NCI-H460 (cell line): ENCODE results near the gene SPECC1L. TPM values are rescaled to one million over a fixed set of nuclear protein-coding genes. Genes with fewer than 3 reads are reported as not detected.
"Not testable (repeated sequence)": the region's sequence is repeated elsewhere in the genome, so short reads cannot be mapped to it uniquely, and the experiment has no call there.

ENCODE experiments used
- DNase-seq: peaks from one replicate; pipeline ENCODE4 v3.0.0-alpha.2; 2016; ENCODE audit warnings: low read depth; ENCODE audit errors: extremely low read depth
- polyA plus RNA-seq: library from polyadenylated mRNA; depleted of rRNA; stranded (reverse); fragments of >200 nt; gene quantifications from 2 replicates; pipeline ENCODE4 v1.2.3, GENCODE V29; 2014; cell fraction: nucleus; rRNA removed
- total RNA-seq: library from RNA; depleted of rRNA; stranded (reverse); fragments of >200 nt; shearing (Covaris generic); gene quantifications from 2 replicates; pipeline ENCODE4 v1.2.3, GENCODE V29; 2014; rRNA removed

The SPECC1L gene, protein sequence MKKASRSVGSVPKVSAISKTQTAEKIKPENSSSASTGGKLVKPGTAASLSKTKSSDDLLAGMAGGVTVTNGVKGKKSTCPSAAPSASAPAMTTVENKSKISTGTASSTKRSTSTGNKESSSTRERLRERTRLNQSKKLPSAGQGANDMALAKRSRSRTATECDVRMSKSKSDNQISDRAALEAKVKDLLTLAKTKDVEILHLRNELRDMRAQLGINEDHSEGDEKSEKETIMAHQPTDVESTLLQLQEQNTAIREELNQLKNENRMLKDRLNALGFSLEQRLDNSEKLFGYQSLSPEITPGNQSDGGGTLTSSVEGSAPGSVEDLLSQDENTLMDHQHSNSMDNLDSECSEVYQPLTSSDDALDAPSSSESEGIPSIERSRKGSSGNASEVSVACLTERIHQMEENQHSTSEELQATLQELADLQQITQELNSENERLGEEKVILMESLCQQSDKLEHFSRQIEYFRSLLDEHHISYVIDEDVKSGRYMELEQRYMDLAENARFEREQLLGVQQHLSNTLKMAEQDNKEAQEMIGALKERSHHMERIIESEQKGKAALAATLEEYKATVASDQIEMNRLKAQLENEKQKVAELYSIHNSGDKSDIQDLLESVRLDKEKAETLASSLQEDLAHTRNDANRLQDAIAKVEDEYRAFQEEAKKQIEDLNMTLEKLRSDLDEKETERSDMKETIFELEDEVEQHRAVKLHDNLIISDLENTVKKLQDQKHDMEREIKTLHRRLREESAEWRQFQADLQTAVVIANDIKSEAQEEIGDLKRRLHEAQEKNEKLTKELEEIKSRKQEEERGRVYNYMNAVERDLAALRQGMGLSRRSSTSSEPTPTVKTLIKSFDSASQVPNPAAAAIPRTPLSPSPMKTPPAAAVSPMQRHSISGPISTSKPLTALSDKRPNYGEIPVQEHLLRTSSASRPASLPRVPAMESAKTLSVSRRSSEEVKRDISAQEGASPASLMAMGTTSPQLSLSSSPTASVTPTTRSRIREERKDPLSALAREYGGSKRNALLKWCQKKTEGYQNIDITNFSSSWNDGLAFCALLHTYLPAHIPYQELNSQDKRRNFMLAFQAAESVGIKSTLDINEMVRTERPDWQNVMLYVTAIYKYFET
- 16.3 and 18.3 TPM in 2 replicates for total RNA-seq
- polyA plus RNA-seq = 11.9 and 18.2 TPM in 2 replicates

DNA sequence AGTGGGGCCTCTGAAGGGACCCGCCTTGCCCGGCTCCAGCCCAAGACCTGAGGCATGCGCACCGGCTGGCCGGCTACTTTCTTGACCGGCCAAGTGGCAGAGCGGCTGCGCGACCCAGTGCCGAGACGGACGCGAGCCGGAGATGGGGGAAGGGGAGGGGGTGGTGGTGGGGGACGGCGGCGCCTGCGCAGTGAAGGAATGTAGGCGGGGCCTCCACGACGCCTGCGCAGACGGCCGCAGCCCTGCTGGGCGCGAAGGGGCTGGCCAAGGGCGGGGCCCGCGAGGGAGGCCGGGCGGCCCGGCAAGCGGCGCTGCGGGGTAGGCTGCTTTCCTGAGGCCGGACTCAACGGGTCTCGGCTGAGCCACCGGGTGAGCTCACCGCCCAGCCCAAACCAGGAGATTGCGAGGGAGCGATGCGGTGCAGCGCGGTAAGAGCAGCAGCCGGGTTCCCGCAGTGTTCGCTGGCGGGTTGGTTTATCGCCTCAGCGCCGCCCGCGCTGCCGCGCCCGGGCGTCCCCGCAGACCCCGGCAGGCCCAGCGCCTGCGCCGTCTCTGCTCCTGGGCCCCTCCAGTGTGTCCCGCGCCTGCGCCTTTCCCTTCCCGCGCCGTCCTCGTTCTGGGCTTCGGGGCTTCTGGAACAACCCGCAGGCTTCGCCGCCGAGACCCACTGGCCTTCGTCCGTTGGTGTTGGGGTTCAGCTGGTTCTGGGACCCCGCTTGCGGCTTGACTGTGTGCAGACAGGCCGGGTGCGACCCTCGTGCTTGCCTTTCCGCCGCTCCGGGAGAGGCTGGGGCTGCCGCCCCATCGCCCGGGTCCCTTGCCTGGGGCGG is at the start of gene SPECC1L:
SPECC1L (plus strand) TSS at position 276 of the 830 bp plus-strand sequence. CDS start 31,401 bp downstream, outside the sequence.
- DNase-seq = peak; percentile 83

DNA sequence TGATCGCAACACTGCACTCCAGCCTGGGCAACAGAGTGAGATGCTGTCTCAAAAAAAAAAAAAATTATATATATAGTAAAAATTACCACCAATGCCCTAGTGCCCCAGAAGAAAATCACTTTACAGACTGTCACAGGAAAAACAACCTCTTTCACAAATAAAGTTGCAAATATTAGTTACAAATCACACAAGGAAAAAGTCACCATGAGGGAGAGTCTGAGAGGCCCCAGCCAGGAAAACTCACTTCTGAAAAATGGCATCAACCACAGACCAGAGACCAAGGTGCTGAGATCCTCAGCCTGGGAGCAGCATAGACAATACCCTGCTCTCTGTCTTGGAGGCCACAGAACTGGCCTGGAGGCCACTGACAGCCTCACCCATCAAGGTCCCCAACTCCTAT is 46.2 kb upstream of the SPECC1L start:
- DNase-seq = no peak

DNA sequence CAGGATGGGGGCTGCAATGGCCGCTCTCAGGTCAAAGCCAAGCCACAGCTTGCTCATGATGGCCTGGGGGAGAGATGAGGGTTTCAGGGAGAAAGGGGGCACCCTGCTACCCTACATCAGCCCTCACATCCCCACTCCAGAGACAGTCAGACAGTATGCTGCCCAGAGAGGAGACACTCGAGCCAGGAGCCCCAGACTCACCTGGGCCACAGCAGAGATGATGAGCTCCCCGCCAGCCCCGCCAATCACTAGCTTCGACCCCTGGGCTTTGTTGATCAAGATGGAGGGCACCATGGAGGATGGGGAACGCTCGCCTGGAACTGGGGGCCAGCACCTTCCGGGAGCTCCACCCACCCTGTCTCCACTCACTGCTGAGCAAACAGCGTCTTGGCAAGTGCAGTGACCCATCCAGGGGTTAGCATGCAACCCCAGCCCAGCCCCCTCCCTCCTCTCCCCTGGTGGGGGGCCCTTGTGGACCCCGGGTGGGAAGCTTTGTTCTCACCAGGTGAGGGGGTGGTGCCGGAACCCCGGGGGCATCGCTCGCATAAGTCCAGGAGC is 45.5 kb upstream of the SPECC1L start:
- DNase-seq = no peak

DNA sequence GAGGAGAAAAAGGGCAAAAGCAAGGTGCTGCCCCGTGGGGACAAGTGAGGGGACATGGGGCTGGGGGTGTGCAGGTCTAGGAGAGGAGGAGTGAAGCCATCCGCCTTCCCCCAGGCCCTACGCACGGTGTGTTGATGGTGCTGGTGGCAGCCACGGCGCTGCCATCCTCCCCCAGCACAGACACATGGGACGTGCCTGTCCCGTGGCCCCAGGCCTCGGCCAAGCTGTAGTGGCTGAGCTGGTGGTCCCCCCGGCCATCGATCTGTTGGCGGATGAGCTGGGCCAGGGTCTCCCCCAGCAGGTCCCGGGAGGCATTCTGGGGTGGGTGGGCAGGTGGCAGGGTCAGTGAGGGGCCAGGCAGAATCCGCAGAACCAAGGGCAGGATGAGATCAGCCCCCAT is 44.7 kb upstream of the SPECC1L start:
- DNase-seq = no peak

DNA sequence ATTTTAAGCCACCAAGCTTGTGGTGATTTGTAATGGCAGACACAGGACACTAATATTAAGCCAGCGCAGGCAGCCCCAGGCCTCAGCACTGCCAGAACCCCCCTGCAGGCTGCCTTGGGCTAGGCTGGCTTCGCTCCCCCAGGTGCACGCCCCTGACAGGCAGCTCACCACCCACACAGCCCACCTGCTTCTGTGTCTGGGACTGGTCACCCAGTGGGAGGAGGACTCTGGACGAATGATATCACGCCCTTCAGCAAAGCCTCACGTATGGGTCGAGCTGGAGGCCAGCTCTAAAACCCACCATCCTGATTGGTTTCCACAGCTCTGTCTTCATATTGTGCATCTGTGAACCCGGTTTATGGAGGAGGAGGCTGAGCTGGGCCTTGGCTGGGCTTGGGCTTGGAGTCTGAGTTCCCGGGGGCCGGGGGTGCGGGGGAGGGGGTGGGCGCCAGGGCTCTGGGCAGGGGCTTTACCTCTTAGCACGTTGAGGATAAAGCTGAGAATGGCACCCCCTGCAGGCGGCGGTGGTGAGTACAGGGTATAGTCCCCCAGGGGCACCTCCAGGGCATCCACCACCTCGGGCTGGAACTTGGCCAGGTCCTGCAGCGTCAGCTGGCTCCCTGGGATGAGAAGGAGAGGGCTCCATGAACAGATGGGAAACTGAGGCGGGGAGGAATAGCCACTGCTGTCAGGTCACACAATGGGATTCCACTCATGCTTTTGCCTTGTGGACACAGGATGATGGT is 39.5 kb upstream of the SPECC1L start:
- no peak for DNase-seq

DNA sequence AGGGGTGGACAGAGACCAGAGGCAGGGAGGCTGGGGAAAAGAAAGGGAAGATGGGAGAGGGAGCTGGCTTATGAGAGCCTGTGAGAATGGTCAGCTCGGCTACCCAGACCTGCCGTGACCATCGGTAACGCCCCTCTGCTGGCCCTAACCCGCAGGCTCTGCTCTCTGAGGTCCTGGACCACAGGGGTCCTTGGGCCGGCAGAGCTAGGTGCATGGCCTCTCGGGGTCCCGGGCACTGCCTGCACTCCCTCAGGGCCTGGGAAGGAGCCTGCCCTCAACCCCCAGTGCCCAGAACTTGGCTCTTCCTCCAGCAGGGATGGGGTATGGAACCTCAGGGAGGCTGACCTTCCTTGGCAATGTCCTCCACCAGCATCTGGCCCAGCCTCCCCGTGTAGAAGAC is 38.9 kb upstream of the SPECC1L start:
- DNase-seq = no peak

DNA sequence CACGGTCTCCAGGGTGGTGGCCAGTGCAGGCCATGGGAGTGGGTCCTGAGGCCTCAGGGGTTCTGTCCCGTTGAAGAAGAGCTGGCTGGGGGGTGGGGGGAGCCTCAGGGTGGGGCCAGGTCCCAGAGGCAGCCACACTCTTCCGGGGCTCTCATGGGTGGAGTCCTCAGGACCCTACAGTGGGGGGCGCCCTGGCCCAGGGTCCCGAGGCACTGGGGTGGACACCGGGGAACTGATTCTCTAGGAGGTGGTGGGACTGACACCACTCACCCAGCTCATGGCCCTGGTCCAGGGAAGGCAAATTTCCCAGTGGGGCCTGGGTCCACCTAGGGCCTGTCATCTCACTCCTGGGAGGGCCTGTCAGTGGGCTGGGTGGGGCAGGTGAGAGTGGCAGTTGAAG is 38.5 kb upstream of the SPECC1L start:
- DNase-seq = no peak

DNA sequence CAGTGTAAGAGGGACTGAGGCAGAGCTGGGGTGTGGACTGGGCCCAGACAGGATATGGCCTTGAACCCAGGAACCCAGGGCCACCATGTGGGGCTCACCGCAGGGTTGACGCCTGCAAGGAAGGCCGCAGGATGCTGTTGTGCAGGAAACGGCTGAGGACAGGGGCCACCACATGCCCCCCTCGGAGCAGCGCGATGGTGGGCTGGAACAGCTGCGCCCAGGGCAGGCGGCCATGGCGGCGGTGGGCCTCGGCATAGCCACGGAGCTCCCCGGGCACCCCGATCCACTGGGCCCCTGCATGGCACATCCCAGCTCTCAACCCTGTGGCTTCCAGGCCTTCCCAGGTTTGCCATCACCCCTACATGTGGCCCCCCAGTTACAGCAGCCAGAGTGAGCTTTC is 37.9 kb upstream of the SPECC1L start:
- no peak for DNase-seq

DNA sequence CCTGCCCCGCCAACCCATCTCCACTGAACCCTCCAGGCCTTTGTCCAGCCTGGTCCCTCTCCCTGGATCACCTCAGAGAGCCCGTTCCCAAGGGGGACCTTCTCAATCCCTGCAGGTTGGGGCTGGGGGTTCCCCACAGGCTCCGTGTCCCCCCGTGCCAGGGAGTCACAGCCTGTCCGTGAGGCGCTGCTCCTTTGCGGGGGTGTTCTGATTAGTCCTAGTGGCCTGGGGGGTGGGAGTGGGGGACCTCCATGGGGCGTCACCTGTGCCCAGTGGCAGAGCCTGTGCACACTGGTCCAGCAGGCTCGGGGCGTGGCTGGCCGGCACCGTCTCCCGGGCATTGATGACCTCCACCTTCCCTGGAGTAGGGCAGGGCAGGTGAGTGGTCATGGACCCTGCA is 37.4 kb upstream of the SPECC1L start:
- DNase-seq = no peak

DNA sequence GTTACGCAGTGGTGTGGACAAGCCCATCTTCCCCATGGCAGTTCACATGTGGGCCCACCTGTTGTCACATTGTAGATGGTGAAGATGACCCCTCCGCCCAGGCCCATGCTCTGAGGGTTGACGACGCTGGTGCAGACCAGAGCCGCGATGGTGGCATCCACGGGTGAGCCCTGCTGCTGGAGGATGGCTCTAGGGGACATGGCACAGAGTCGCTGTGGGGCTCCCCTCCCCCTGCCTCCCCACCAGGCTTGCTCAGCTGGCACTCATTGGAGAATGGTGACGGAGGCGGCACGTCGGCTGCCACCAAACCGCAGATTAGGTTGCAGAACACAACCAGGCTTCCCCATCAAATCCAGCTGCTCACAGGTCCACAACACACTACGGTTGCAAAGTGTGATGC is 36.8 kb upstream of the SPECC1L start:
- no peak for DNase-seq

DNA sequence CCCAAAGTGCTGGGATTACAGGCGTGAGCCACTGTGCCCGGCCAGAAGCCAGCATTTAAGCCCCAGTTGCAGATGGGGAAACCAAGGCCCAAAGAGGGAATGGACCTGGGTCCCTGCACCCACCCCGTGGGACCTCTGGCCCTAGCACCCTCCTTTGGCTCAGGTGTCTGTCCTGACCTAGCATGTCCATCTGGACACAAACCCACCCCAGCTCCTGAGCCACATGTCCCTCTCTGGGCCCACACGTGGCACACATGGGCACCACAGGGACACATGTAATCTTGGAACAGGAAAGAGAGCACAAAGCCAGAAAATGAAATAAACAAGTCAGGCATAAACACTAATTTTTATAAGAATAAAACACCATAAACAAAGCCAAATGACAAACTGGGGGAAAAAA is 35.3 kb upstream of the SPECC1L start:
- no peak for DNase-seq

DNA sequence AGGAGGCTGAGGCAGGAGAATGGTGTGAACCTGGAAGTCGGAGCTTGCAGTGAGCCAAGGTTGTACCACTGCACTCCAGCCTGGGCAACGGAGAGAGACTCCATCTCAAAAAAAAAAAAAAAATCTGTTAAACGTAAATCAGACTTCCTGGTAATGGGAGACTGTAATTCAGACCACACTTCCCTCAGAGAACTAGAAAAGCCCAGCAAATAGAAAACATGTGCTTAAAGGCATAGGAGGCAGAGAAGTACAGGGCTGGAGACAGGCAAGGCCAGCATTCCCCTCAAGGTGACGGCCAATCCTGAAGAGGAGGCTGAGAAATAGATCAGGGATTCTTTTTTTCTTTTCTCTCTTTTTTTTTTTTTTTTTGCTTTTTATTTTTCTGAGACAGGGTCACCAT is 34.0 kb upstream of the SPECC1L start:
- no peak for DNase-seq

DNA sequence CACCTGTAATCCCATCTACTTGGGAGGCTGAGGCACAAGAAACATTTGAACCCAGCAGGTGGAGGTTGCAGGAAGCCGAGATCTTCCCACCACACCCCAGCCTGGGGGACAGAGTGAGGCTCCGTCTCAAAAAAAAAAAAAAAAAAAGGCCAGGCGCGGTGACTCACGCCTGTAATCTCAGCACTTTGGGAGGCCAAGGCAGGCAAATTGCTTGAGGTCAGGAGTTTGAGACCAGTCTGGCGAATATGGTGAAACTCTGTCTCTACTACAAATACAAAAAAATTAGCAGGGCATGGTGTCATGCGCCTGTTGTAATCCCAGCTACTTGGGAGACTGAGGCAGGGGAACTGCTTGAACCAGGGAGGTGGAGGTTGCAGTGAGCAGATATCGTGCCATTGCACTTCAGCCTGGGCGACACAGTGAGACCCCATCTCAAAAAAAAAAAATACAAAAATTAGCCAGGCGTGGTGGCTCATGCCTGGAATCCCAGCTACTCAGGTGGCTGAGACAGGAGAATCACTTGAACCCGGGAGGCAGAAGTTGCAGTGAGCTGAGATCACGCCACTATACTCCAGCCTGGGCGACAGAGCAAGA is 32.4 kb upstream of the SPECC1L start:
- not testable (repeated sequence) for DNase-seq

DNA sequence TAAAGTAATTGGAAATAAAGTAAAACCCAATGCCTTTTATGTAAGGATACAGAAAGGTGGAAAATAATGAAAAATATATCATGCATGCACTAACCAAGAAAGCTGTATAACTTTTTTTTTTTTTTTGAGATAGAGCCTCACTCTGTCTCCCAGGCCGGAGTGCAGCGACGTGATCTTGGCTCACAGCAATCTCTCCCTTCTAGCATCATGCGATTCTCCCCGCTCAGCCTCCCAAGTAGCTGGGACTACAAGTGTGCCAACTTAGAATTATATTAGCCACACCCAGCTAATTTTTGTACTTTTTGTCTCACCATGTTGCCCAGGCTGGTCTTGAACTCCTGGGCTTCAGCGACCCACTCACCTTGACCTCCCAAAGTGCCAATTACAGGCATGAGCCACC is 30.2 kb upstream of the SPECC1L start:
- no peak for DNase-seq

DNA sequence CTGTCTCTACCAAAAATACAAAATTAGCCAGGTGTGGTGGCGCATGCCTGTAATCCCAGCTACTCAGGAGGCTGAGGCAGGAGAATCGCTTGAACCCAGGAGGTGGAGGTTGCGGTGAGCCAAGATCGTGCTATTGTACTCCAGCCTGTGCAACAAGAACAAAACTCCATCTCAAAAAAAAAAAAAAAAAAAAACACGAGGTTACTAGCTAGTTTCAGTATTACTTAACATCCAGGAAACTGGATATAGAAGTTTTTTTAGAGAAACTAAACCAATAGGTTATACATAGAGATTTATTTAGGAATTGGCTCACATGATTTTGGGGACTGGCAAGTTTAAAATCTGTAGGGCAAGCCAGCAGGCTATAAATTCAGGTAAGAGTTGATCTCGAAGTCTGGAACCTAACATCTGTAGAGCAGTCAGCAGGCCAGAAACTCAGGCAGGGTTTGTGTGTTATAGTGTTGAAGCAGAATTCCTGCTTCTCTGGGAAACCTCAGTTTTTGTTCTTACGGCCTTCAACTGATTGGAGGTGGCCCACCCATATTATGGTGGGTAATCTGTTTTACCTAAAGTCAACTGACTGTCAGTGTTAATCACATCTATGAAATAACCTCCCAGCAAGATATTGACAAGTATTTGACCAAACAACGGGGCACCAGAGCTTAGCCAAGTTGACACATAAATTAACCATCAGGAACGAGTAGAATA is 29.5 kb upstream of the SPECC1L start:
- DNase-seq = not testable (repeated sequence)

DNA sequence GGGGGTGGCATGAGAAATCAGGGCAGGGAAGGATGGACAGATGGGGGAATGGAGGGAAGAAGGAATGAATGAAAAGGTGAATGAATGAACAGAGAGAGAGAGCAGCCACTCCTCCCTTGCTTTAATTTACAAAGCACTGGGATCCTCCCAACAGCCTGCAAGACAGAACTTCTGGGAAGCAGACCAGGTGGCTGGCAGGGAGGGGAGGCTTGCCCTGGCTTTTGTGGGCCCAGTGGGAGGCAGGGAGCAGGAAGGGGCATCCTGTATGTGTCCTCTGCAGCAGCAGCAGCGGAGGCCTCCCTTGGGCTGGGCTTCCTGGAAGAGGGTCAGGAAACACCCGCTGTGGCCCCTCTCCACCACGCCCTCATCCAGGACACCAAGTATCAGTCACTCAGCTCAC is 27.2 kb upstream of the SPECC1L start:
- DNase-seq = not testable (repeated sequence)

DNA sequence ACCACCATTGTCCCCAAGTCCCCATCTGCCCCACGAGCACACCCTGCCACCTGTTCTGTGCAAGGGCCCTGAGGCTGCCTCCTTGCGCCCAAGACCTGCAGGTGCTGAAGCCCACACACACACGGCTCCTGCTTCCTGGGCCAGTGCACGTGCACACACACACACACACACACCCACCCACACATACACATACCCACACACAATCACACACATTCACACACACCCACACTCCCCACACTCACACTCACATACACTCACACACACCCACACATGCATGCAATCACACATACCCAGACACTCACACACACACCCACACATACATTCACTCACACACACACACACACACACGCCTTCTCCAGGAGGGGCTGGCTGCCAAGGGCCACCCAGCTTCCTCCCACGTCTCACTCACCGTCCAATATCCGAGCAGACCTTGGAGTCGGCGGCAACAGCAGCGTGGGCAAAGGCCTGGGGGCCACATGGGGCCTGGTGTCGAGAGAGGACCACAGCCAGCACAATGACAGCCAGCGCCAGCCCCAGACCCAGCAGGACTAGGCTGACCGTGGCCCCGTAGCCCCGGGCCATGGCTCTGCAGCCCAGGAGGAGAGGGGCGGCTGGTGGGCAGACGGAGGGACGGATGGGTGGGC is 26.4 kb upstream of the SPECC1L start:
- no peak for DNase-seq

DNA sequence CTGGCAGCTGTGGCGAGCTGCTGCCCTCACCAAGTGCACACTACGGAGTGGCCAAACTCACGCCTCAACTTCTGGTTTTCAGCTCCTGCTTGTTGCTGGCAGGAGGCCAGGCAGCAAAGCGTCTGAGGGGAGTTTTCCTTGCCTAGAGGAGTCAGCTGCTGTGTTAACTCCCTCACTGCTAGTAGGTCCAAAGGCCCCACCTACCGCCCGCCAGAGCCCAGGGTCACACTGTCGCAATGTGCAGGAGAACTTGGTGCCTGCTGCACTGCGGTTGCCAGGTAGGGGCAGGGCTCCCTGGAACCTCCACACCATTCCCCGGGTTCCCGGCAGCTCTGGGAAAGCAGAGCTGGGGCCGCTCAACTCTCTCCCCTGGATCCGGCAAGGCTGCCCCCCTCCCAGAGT is 25.6 kb upstream of the SPECC1L start, which contains the start of gene GGT5:
GGT5 (minus strand) TSS at position 53 of the 402 bp plus-strand sequence. CDS start 357 bp downstream, outside the sequence.
- not testable (repeated sequence) for DNase-seq
